Non-pigmented ciliary epithelial cell (primary cell): Measurements from ENCODE around the gene RHBDL1.

Experiments used
- DNase-seq: peaks from one replicate; pipeline ENCODE4 v3.0.0-alpha.2; 2010; ENCODE audit warnings: low read depth

The RHBDL1 gene

GRCh38 chr16:674968-675883, at the start of gene RHBDL1:
Gene RHBDL1 (plus strand): TSS chr16:675671. CDS start chr16:675791, 120 bp downstream.
- no peak for DNase-seq

GRCh38 chr16:625977-626765, 49.3 kb upstream of the RHBDL1 start:
- no peak for DNase-seq

GRCh38 chr16:626787-627453, 48.6 kb upstream of the RHBDL1 start:
- peak; percentile 86 for DNase-seq

- DNase-seq: no peak
These were observed 47.8 kb upstream of the RHBDL1 start for GRCh38 chr16:627454-628239.

GRCh38 chr16:628321-629061, 47.0 kb upstream of the RHBDL1 start:
- DNase-seq: no peak

GRCh38 chr16:629185-629832, 46.2 kb upstream of the RHBDL1 start:
- no peak for DNase-seq

GRCh38 chr16:629833-630248, 45.6 kb upstream of the RHBDL1 start:
- DNase-seq: no peak

GRCh38 chr16:630249-630814, 45.1 kb upstream of the RHBDL1 start:
- DNase-seq: no peak

GRCh38 chr16:630815-631405, 44.6 kb upstream of the RHBDL1 start, which contains the start of gene WFIKKN1:
Gene WFIKKN1 (plus strand): TSS chr16:630985. CDS start chr16:631254, 269 bp downstream.
- DNase-seq: no peak

- DNase-seq: no peak
These were observed 43.6 kb upstream of the RHBDL1 start for GRCh38 chr16:631808-632358.

- DNase-seq: no peak
These were observed 42.8 kb upstream of the RHBDL1 start for GRCh38 chr16:632486-633335.

- no peak for DNase-seq
These were observed 42.0 kb upstream of the RHBDL1 start for GRCh38 chr16:633336-634050.

- DNase-seq: no peak
These were observed 41.3 kb upstream of the RHBDL1 start for GRCh38 chr16:634051-634670.

GRCh38 chr16:634996-635395, 40.5 kb upstream of the RHBDL1 start:
- DNase-seq: no peak

- no peak for DNase-seq
These were observed 39.8 kb upstream of the RHBDL1 start for GRCh38 chr16:635573-636205.

- peak; percentile 68 for DNase-seq
These were observed 39.0 kb upstream of the RHBDL1 start, which contains the start of gene METTL26 for GRCh38 chr16:636206-637080. Gene METTL26 (minus strand): TSS chr16:636305. CDS start chr16:636290, 15 bp downstream.
